HCT116 (cell line): ENCODE data around the gene HMGB1.

Experiments used
- CEBPB ChIP-seq: IDR thresholded peaks from 2 replicates; pipeline ENCODE4 v1.6.1; 2012; ENCODE audit warnings: low read depth
- ELF1 ChIP-seq: IDR thresholded peaks from 2 replicates; pipeline ENCODE4 v1.6.1; 2012; ENCODE audit warnings: low read depth, borderline replicate concordance
- EZH2 ChIP-seq: fragments of 200-600 bp; sonication (generic); IDR thresholded peaks from 2 replicates; pipeline ENCODE4 v1.6.1; 2017; ENCODE audit warnings: antibody characterized with exemption, mixed run types
- EZH2phosphoT487 ChIP-seq: fragments of 200-600 bp; IDR thresholded peaks from 2 replicates; pipeline ENCODE4 v1.6.1; 2018; ENCODE audit warnings: antibody characterized with exemption, borderline replicate concordance
- JUND ChIP-seq: IDR thresholded peaks from 2 replicates; pipeline ENCODE4 v1.6.1; 2012
- POLR2A ChIP-seq: IDR thresholded peaks from 2 replicates; pipeline ENCODE4 v1.7.0; 2011; ENCODE audit warnings: borderline replicate concordance; ENCODE audit not compliant: insufficient read depth, insufficient read length; ENCODE audit errors: extremely low read depth
- POLR2AphosphoS5 ChIP-seq: IDR thresholded peaks from 2 replicates; pipeline ENCODE4 v1.6.1; 2011; ENCODE audit warnings: mild to moderate bottlenecking, low read depth, low read length, moderate library complexity
- RAD21 ChIP-seq: IDR thresholded peaks from 2 replicates; pipeline ENCODE4 v1.6.1; 2012; ENCODE audit warnings: low read depth, mild to moderate bottlenecking
- SIN3A ChIP-seq: IDR thresholded peaks from 2 replicates; pipeline ENCODE4 v1.6.1; 2012; ENCODE audit warnings: low read depth
- SP1 ChIP-seq: IDR thresholded peaks from 2 replicates; pipeline ENCODE4 v1.6.1; 2012; ENCODE audit warnings: low read depth
- SRF ChIP-seq: IDR thresholded peaks from 2 replicates; pipeline ENCODE4 v1.6.1; 2012; ENCODE audit warnings: low read depth
- TF ChIP-seq, protein P1 (sequence below): IDR thresholded peaks from 2 replicates; pipeline ENCODE4 v1.6.1; 2012; ENCODE audit warnings: low read depth
- TF ChIP-seq, protein P2 (sequence below), 3 experiments: fragments of 200-600 bp in 1 of 3; sonication (generic) in 1 of 3; IDR thresholded peaks in 2 of 3; conservative IDR thresholded peaks in 1 of 3; 2 replicates each; pipeline ENCODE4 v1.5.1; 2012 to 2017; ENCODE audit warnings: low read depth in 2 of 3, low read length in 2 of 3, antibody characterized with exemption in 1 of 3, borderline replicate concordance in 1 of 3, control low read depth in 1 of 3, mild to moderate bottlenecking in 1 of 3, mixed read lengths in 1 of 3, mixed run types in 1 of 3, moderate library complexity in 1 of 3; ENCODE audit not compliant: insufficient read depth in 1 of 3
- TF ChIP-seq, protein P3 (sequence below): IDR thresholded peaks from 2 replicates; pipeline ENCODE4 v1.6.1; 2012

DNA sequence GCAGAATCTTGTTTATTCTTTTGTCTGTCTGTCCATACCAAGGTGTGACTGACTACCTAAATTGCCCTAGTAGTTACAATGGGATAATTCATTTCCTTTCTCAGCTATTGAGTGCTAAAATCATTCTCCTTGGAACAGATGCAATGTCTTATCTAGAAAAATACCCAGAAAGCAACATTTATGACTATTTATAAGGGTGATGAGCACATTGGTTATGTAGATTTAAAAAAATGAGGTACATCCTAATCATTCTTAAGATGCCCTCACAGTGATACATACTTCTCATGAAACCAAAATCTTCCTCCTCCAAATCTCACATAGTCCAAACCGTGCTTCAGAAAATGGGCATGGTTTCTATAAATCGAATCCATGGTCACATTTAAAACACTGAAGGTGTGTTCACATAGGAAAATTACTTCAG, 55.0 kb downstream of the HMGB1 start:
- TF ChIP-seq POLR2AphosphoS5: no peak
- TF ChIP-seq, protein P1, sequence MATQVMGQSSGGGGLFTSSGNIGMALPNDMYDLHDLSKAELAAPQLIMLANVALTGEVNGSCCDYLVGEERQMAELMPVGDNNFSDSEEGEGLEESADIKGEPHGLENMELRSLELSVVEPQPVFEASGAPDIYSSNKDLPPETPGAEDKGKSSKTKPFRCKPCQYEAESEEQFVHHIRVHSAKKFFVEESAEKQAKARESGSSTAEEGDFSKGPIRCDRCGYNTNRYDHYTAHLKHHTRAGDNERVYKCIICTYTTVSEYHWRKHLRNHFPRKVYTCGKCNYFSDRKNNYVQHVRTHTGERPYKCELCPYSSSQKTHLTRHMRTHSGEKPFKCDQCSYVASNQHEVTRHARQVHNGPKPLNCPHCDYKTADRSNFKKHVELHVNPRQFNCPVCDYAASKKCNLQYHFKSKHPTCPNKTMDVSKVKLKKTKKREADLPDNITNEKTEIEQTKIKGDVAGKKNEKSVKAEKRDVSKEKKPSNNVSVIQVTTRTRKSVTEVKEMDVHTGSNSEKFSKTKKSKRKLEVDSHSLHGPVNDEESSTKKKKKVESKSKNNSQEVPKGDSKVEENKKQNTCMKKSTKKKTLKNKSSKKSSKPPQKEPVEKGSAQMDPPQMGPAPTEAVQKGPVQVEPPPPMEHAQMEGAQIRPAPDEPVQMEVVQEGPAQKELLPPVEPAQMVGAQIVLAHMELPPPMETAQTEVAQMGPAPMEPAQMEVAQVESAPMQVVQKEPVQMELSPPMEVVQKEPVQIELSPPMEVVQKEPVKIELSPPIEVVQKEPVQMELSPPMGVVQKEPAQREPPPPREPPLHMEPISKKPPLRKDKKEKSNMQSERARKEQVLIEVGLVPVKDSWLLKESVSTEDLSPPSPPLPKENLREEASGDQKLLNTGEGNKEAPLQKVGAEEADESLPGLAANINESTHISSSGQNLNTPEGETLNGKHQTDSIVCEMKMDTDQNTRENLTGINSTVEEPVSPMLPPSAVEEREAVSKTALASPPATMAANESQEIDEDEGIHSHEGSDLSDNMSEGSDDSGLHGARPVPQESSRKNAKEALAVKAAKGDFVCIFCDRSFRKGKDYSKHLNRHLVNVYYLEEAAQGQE: no peak
- no peak for TF ChIP-seq POLR2A
- no peak for TF ChIP-seq JUND
- TF ChIP-seq SIN3A: no peak
- TF ChIP-seq EZH2: no peak
- no peak for TF ChIP-seq RAD21
- no peak for TF ChIP-seq CEBPB
- TF ChIP-seq, protein P2, sequence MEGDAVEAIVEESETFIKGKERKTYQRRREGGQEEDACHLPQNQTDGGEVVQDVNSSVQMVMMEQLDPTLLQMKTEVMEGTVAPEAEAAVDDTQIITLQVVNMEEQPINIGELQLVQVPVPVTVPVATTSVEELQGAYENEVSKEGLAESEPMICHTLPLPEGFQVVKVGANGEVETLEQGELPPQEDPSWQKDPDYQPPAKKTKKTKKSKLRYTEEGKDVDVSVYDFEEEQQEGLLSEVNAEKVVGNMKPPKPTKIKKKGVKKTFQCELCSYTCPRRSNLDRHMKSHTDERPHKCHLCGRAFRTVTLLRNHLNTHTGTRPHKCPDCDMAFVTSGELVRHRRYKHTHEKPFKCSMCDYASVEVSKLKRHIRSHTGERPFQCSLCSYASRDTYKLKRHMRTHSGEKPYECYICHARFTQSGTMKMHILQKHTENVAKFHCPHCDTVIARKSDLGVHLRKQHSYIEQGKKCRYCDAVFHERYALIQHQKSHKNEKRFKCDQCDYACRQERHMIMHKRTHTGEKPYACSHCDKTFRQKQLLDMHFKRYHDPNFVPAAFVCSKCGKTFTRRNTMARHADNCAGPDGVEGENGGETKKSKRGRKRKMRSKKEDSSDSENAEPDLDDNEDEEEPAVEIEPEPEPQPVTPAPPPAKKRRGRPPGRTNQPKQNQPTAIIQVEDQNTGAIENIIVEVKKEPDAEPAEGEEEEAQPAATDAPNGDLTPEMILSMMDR (IDR thresholded peaks at IDR 0.05 in 2 of 3, conservative IDR thresholded peaks at IDR 0.05 in 1 of 3; ENCODE audit: borderline replicate concordance in 1 of 3, insufficient read depth in 1 of 3, low read depth in 2 of 3, low read length in 2 of 3): no peak
- TF ChIP-seq ELF1: no peak
- TF ChIP-seq, protein P3, sequence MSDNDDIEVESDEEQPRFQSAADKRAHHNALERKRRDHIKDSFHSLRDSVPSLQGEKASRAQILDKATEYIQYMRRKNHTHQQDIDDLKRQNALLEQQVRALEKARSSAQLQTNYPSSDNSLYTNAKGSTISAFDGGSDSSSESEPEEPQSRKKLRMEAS: no peak
- no peak for TF ChIP-seq SP1
- no peak for TF ChIP-seq SRF
- TF ChIP-seq EZH2phosphoT487: no peak
